Endodermal cell (in vitro differentiated cells): ENCODE results near the gene PHC2. TPM values are rescaled to one million over a fixed set of nuclear protein-coding genes. Genes with fewer than 3 reads are reported as not detected.

Experiments
- DNase-seq: peaks from one replicate; pipeline ENCODE4 v3.0.0-alpha.2; 2017
- H3K27ac ChIP-seq: 2 replicates; pipeline ENCODE4 v1.5.1; 2013; ENCODE audit warnings: mild to moderate bottlenecking, low read depth, low read length, moderate library complexity
- H3K27me3 ChIP-seq: 2 replicates; pipeline ENCODE4 v1.6.1; 2013; ENCODE audit warnings: mild to moderate bottlenecking, low read length, moderate library complexity; ENCODE audit not compliant: insufficient read depth, control insufficient read depth, poor library complexity, severe bottlenecking
- H3K36me3 ChIP-seq: 2 replicates; pipeline ENCODE4 v1.7.0; 2013; ENCODE audit warnings: mild to moderate bottlenecking, low read length, moderate library complexity; ENCODE audit not compliant: control insufficient read depth, insufficient read depth
- H3K4me1 ChIP-seq: one replicate; pipeline ENCODE4 v1.7.0; 2013; ENCODE audit warnings: low read length; ENCODE audit not compliant: control insufficient read depth, insufficient read depth
- H3K4me3 ChIP-seq: 2 replicates; pipeline ENCODE4 v1.5.1; 2013; ENCODE audit warnings: mild to moderate bottlenecking, low read length, moderate library complexity
- H3K9ac ChIP-seq: 2 replicates; pipeline ENCODE4 v1.6.1; 2013; ENCODE audit warnings: mild to moderate bottlenecking, low read length, moderate library complexity; ENCODE audit not compliant: poor library complexity, severe bottlenecking; ENCODE audit errors: extremely low read depth
- H3K9me3 ChIP-seq: 2 replicates; pipeline ENCODE4 v1.6.1; 2013; ENCODE audit warnings: mild to moderate bottlenecking, low read length, moderate library complexity; ENCODE audit not compliant: control insufficient read depth
- H3K27ac Mint-ChIP-seq: 2 replicates; pipeline ENCODE4 v1.8.0; 2020; ENCODE audit warnings: mixed read lengths
- H3K27me3 Mint-ChIP-seq: 2 replicates; pipeline ENCODE4 v1.8.0; 2021; ENCODE audit warnings: mild to moderate bottlenecking, mixed read lengths; ENCODE audit not compliant: insufficient read depth
- H3K36me3 Mint-ChIP-seq: 2 replicates; pipeline ENCODE4 v1.8.0; 2020; ENCODE audit warnings: low read depth, mixed read lengths
- H3K4me1 Mint-ChIP-seq: 2 replicates; pipeline ENCODE4 v1.8.0; 2020; ENCODE audit warnings: mixed read lengths
- H3K4me3 Mint-ChIP-seq: 2 replicates; pipeline ENCODE4 v1.8.0; 2020; ENCODE audit warnings: mild to moderate bottlenecking, moderate library complexity, mixed read lengths
- H3K9me3 Mint-ChIP-seq: 2 replicates; pipeline ENCODE4 v1.8.0; 2020; ENCODE audit warnings: mild to moderate bottlenecking, mixed read lengths
- WGBS, 2 experiments: methylation state at CpG; one replicate each; pipeline versions ENCODE4 v1.1.5 to v1.1.7; 2013; ENCODE audit warnings: missing lambda C conversion rate in 2 of 2, mixed read lengths in 1 of 2; ENCODE audit not compliant: insufficient coverage in 1 of 2, insufficient read length in 1 of 2; 5-methylcytosine and 5-hydroxymethylcytosine counted together
- total RNA-seq, 2 donors: library from RNA; stranded (reverse); fragmentation: NEBNext Ultra II Directional in 1 of 2; extraction: Animal tissue kit (Norgen Biotek cat#: 25700) in 1 of 2; gene quantifications; 2 replicates in 1 of 2; 3 replicates in 1 of 2; pipeline ENCODE4 v1.2.1, GENCODE V29; 2021
- TF ChIP-seq, protein P1 (sequence below): fragments of 200-600 bp; sonication (generic); conservative IDR thresholded peaks from 2 replicates; pipeline ENCODE4 v1.5.0; 2021; ENCODE audit warnings: antibody characterized with exemption, mild to moderate bottlenecking

Gene PHC2
- total RNA-seq, 2 donors from 2014 or later = 32.1 to 43.9 TPM

DNA sequence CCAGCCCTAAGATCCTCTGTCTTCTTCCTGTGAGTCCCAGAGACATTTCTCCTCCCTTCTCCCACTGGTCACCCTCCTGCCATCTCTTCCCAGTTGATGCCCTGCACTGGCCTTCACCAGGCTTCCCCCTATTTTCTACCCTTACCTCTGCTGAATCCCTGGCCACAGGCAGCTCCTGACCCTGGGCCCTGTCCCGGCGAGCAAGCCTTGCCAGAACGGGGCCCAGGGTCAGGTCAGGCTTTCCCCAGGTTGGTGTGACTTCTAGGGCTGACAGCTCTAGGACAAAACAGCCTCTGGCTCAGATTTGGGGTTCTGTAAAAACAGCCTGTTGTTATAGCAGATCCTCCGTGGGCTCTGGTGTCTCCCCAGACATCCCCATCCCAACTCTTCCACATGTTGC, 57.3 kb downstream of the PHC2 start:
- Mint-ChIP-seq H3K4me1 (peaks cover 2% of the 10 kb centered on the region), H3K36me3 (no peaks in the 10 kb centered on the region), H3K27ac (no peak overlapping the region), H3K27me3 (peaks cover 36% of the 10 kb centered on the region), H3K9me3 (no peaks in the 10 kb centered on the region), H3K4me3 (no peak overlapping the region)
- peaks cover 9% of the 10 kb centered on the region for H3K27me3 ChIP-seq
- TF ChIP-seq, protein P1, sequence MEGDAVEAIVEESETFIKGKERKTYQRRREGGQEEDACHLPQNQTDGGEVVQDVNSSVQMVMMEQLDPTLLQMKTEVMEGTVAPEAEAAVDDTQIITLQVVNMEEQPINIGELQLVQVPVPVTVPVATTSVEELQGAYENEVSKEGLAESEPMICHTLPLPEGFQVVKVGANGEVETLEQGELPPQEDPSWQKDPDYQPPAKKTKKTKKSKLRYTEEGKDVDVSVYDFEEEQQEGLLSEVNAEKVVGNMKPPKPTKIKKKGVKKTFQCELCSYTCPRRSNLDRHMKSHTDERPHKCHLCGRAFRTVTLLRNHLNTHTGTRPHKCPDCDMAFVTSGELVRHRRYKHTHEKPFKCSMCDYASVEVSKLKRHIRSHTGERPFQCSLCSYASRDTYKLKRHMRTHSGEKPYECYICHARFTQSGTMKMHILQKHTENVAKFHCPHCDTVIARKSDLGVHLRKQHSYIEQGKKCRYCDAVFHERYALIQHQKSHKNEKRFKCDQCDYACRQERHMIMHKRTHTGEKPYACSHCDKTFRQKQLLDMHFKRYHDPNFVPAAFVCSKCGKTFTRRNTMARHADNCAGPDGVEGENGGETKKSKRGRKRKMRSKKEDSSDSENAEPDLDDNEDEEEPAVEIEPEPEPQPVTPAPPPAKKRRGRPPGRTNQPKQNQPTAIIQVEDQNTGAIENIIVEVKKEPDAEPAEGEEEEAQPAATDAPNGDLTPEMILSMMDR = no peak
- H3K4me3 ChIP-seq = no peak overlapping the region
- DNase-seq = no peak
- no peak overlapping the region for H3K9ac ChIP-seq
- 93% methylated on average over 4 of the region's 4 CpGs for whole genome bisulfite sequencing, 2 experiments
- H3K9me3 ChIP-seq = no peaks in the 10 kb centered on the region
- no peak overlapping the region for H3K27ac ChIP-seq
- H3K4me1 ChIP-seq = no peaks in the 10 kb centered on the region
- H3K36me3 ChIP-seq = no peaks in the 10 kb centered on the region

DNA sequence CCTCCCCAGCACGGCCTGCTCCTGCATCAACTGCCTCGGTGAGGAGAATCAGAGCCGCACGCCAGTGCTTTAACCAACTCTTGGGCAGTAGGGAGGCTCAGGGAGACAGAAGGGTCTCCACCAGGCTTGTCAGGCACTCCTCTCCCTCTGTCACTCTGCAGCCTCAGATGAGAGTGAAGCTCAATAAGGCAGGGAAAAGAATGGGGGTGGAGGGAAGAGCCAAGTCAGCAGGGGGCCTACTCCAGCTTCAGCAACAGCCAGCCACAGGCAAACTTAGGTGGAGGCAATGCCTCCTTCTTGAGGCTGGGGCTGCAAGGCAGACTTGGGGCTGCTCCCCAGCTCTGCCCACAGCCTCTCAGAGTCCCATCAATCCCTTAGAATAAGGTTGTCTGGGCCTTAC, 58.2 kb downstream of the PHC2 start:
- H3K27me3 ChIP-seq = peaks cover 9% of the 10 kb centered on the region
- Mint-ChIP-seq H3K27me3 (peaks cover 37% of the 10 kb centered on the region), H3K9me3 (no peaks in the 10 kb centered on the region), H3K4me1 (peaks cover 2% of the 10 kb centered on the region), H3K4me3 (no peak overlapping the region), H3K36me3 (no peaks in the 10 kb centered on the region), H3K27ac (no peak overlapping the region)
- no peaks in the 10 kb centered on the region for H3K9me3 ChIP-seq
- TF ChIP-seq, protein P1 = no peak
- WGBS, 2 experiments = 80 to 83% methylated on average over 1 to 4 of the region's 4 CpGs
- DNase-seq = peak; percentile 63
- no peak overlapping the region for H3K9ac ChIP-seq
- H3K36me3 ChIP-seq = no peaks in the 10 kb centered on the region
- no peaks in the 10 kb centered on the region for H3K4me1 ChIP-seq
- H3K4me3 ChIP-seq = no peak overlapping the region
- no peak overlapping the region for H3K27ac ChIP-seq

DNA sequence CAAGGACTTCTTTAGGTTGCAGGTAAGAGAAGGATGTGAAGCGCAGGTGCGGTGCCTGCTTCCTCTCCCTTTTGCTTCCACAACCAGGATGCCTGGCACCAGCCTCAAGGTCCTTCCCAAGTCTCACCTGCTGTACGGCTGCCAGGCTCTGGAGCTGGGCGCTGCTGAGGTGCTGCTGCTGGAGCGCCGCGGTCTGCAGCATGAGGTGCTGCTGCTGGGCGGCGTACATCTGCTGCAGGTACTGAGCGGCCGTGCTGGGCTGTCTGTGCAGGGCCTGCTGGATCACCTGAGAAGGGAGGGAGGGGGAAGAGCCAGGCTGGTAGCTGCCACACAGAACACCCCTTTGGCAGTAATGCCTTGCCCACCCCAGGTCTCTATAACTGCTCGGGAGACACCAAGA, 58.7 kb downstream of the PHC2 start:
- Histone ChIP-seq H3K4me1 (peaks cover under 1% of the 10 kb centered on the region), H3K36me3 (no peaks in the 10 kb centered on the region), H3K27me3 (peaks cover 9% of the 10 kb centered on the region), H3K27ac (no peak overlapping the region), H3K9me3 (no peaks in the 10 kb centered on the region), H3K9ac (no peak overlapping the region), H3K4me3 (no peak overlapping the region)
- Mint-ChIP-seq H3K4me1 (peaks cover 8% of the 10 kb centered on the region), H3K27me3 (peaks cover 39% of the 10 kb centered on the region), H3K27ac (no peak overlapping the region), H3K4me3 (no peak overlapping the region), H3K36me3 (no peaks in the 10 kb centered on the region), H3K9me3 (no peaks in the 10 kb centered on the region)
- TF ChIP-seq, protein P1 = no peak
- WGBS, 2 experiments = 93 to 94% methylated on average over 2 to 12 of the region's 12 CpGs
- DNase-seq = no peak
